GM20000 (cell line): ENCODE results near the gene TMEFF1.

Experiments
- DNase-seq: peaks from one replicate; pipeline ENCODE4 v3.0.0; 2012; ENCODE audit warnings: low spot score
- CTCF ChIP-seq: IDR thresholded peaks from 2 replicates; pipeline ENCODE4 v1.5.1; 2012; ENCODE audit warnings: mild to moderate bottlenecking, control low read depth; ENCODE audit errors: extremely low read depth, missing control alignments

The TMEFF1 gene

DNA sequence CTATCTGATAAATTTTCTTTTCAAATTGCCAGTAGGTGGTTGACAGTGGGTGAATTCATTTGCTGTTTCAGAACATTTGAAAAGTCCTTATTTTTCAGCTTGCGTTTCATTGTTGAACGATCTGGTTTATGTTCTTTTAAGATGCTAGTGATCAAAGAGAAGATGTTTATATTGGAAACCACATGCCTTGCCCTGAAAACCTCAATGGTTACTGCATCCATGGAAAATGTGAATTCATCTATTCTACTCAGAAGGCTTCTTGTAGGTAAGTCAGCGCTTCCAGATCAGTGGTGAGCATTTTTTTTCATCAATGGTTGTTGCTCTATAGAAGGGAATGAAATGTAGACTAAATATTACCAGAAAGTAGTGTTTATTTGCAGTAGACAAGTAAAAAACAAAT is 88.3 kb downstream of the TMEFF1 start:
- no peak for TF ChIP-seq CTCF
- DNase-seq, result no peak

DNA sequence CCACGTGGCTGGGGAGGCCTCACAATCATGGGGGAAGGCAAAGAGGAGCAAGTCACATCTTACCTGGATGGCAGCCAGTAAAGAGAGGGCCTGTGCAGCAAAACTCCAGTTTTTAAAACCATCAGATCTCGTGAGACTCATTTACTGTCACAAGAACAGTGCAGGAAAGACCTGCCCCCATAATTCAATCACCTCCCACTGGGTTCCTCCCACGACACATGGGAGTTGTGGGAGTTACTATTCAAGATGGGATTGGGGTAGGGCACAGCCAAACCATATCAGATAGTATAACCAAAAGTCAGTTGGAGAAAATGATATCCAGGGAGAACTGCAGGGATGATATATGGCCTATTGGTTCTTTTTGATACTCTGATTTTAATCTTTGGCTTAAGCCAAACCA is 94.9 kb downstream of the TMEFF1 start:
- DNase-seq, result no peak
- no peak for TF ChIP-seq CTCF

GRCh38 chr9:100573655-100574260 is 100.8 kb downstream of the TMEFF1 start:
- DNase-seq, result no peak
- no peak for TF ChIP-seq CTCF

DNA sequence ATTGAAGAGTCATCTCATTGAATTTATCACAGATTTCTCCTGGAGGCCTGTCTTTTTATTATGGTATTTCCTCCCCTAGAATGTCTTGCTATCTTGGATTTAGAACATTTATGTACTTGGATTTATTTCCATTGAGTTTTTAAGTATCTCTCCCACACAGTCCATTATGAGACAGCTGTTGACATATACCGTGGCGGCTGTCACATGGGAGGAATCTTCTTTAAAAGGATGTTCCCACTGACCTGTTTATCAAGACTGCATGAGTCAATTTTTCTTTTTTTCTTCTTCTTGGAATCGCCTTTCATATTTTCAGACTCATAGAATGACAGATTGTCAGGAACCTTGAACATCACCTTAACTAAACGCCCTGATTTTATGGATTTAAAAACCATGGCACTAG is 102.1 kb downstream of the TMEFF1 start:
- no peak for DNase-seq
- no peak for TF ChIP-seq CTCF

GRCh38 chr9:100575765-100576386 is 102.9 kb downstream of the TMEFF1 start:
- DNase-seq, result no peak
- TF ChIP-seq CTCF, result no peak

DNA sequence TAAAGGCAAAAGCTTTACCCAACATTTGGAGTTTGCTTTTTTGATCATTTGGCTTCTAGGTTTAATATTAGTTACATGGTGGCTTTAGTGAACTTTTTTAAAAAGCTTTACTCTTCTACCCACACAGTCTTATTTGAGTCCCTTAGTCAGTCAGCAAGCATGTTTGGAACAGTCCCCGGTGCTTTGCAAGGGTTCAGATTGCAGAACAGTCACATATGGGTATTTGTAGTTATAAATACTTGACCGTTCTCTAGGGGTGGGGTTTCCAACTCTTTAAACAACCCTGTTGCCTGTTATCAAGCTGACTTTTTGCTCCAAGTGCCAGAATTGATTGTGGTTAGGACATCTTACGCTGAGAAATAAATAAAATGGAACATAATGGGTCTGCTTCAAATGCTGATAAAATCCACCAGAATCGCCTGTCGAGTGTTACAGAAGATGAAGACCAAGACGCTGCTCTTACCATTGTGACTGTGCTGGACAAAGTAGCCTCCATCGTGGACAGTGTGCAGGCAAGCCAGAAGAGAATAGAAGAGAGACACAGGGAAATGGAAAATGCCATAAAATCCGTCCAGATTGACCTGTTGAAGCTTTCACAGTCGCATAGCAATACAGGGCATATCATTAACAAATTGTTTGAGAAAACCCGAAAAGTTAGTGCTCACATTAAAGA is 105.0 kb downstream of the TMEFF1 start, which contains the start of gene CAVIN4:
CAVIN4 (plus strand) TSS at position 304 of the 673 bp plus-strand sequence; CDS start at position 369, 65 bp downstream.
- no peak for TF ChIP-seq CTCF
- no peak for DNase-seq

DNA sequence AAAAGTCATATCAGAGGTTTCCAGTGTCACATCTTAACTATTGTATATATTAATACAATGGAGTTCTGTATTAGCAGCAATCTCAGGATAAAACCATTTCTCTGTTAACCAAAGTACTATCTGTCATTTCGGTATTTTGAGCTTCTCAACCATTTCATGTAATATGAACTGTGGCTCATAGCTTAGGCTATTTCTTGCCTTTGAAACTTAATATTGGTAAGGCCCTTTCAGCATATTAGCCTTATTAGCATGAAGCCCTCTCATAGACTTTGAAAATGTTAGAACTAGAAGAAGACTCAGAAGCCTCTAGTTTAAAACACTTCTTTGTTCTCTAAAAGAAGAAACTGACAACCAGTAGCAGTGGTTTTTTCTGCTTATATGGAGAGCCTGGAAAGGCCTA is 105.7 kb downstream of the TMEFF1 start:
- no peak for TF ChIP-seq CTCF
- no peak for DNase-seq
